Measurements from ENCODE around the gene NRBF2.
"Not testable (repeated sequence)": the region's sequence is repeated elsewhere in the genome, so short reads cannot be mapped to it uniquely, and the experiment has no call there.

NRBF2 gene

GRCh38 chr10:63150745-63151144, 17.6 kb downstream of the NRBF2 start:
- H3K27me3 ChIP-seq = no peaks in the 10 kb centered on the region
- no peak overlapping the region for H3K4me3 ChIP-seq (ENCODE audit: low read depth in 1 of 2, low read length in 1 of 2)
- H3K4me1 ChIP-seq (ENCODE audit: control insufficient read depth in 1 of 2, insufficient read depth in 1 of 2, low read depth in 1 of 2, low read length in 1 of 2) = peaks cover 14 to 36% of the 10 kb centered on the region in 2 experiments
- TF ChIP-seq CTCF (IDR thresholded peaks at IDR 0.05) = no peak
- peaks cover 97% of the 10 kb centered on the region for H3K36me3 ChIP-seq
- peak overlapping the region; percentile 44 for H3K27ac ChIP-seq
- no peaks in the 10 kb centered on the region for H3K9me3 ChIP-seq

GRCh38 chr10:63153868-63154545, 20.9 kb downstream of the NRBF2 start:
- peaks cover 26 to 38% of the 10 kb centered on the region in 2 experiments for H3K4me1 ChIP-seq (ENCODE audit: control insufficient read depth in 1 of 2, insufficient read depth in 1 of 2, low read depth in 1 of 2, low read length in 1 of 2)
- H3K36me3 ChIP-seq = peaks cover 72% of the 10 kb centered on the region
- not testable (repeated sequence) for H3K4me3 ChIP-seq (ENCODE audit: low read depth in 1 of 2, low read length in 1 of 2); H3K27ac ChIP-seq; H3K9me3 ChIP-seq; H3K27me3 ChIP-seq

- Histone ChIP-seq H3K36me3 (peaks cover 65% of the 10 kb centered on the region), H3K4me3 (ENCODE audit: low read depth in 1 of 2, low read length in 1 of 2) (peak overlapping the region in 1 of 2 experiments; percentile 18), H3K9me3 (no peaks in the 10 kb centered on the region), H3K4me1 (ENCODE audit: control insufficient read depth in 1 of 2, insufficient read depth in 1 of 2, low read depth in 1 of 2, low read length in 1 of 2) (peaks cover 26 to 38% of the 10 kb centered on the region in 2 experiments), H3K27me3 (no peaks in the 10 kb centered on the region), H3K27ac (peak overlapping the region; percentile 86)
- no peak for TF ChIP-seq CTCF (IDR thresholded peaks at IDR 0.05)
Observed at GRCh38 chr10:63154546-63155387, 21.6 kb downstream of the NRBF2 start.

DNA sequence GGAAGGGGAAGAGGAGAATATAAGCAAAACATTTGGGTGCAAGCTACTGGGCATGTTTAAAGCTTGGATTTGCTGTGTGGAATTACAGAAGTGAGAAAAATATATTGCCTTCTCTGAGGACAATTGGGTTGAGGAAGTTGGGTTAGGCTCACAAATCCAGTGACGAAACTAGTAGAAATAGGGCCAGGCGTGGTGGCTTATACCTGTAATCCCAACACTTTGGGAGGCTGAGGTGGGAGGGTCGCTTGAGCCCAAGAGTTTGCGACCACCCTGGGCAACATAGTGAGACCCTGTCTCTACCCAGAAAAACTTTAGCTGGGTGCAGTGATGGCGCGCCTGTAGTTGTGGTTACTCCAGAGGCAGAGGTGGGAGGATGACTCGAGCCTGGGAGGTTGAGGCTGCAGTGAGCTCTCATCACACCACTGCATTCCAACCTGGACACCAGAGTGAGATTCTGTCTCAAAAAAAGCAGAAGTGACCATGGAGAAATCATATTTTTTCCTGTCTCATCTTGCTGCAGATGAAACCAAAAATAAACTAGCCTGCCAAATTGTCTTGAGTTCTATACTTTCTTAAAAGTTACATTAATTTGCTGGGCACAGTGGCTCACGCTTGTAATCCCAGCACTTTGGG, 22.4 kb downstream of the NRBF2 start:
- Histone ChIP-seq H3K27me3 (no peaks in the 10 kb centered on the region), H3K4me1 (ENCODE audit: control insufficient read depth in 1 of 2, insufficient read depth in 1 of 2, low read depth in 1 of 2, low read length in 1 of 2) (peaks cover 26 to 37% of the 10 kb centered on the region in 2 experiments), H3K4me3 (ENCODE audit: low read depth in 1 of 2, low read length in 1 of 2) (peak overlapping the region in 1 of 2 experiments; percentile 18), H3K27ac (peak overlapping the region; percentile 86), H3K9me3 (no peaks in the 10 kb centered on the region), H3K36me3 (peaks cover 60% of the 10 kb centered on the region)
- no peak for TF ChIP-seq CTCF (IDR thresholded peaks at IDR 0.05)

DNA sequence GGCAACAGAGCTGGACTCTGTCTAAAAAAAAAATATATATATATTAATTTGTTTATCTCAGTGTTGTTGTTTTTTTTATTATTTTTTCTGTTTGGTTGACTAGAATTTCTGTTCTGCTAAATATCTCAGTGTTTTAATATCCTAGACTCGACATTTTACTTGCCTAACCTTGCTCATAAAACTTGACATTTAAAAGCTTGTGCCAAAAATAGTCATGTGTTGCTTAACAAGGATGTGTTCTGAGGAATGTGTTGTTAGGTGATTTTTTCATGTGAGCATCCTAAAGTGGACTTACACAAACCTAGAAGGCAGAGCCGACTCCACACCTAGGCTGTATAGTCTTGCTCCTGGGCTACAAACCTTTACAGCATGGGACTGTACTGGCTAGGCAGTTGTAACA, 23.1 kb downstream of the NRBF2 start:
- peaks cover 26 to 30% of the 10 kb centered on the region in 2 experiments for H3K4me1 ChIP-seq (ENCODE audit: control insufficient read depth in 1 of 2, insufficient read depth in 1 of 2, low read depth in 1 of 2, low read length in 1 of 2)
- H3K36me3 ChIP-seq = peaks cover 52% of the 10 kb centered on the region
- H3K4me3 ChIP-seq (ENCODE audit: low read depth in 1 of 2, low read length in 1 of 2) = peak overlapping the region in 1 of 2 experiments; percentile 18
- no peak for TF ChIP-seq CTCF (IDR thresholded peaks at IDR 0.05)
- H3K9me3 ChIP-seq = no peaks in the 10 kb centered on the region
- peak overlapping the region; percentile 86 for H3K27ac ChIP-seq
- no peaks in the 10 kb centered on the region for H3K27me3 ChIP-seq
